Transverse colon (tissue), 3 donors: ENCODE results near the gene ZNF445.

Source experiments
- CTCF ChIP-seq, 5 experiments: fragments of 200-600 bp in 3 of 5; fragments of 450-650 bp in 2 of 5; sonication (generic) in 3 of 5; IDR thresholded peaks; 1 replicate in 2 of 5; 2 replicates in 3 of 5; pipeline ENCODE4 v1.5.1; 2016 to 2017; ENCODE audit warnings: antibody characterized with exemption in 5 of 5, inconsistent platforms in 3 of 5, mild to moderate bottlenecking in 2 of 5, moderate library complexity in 1 of 5
- POLR2A ChIP-seq: fragments of 450-650 bp; IDR thresholded peaks from one replicate; pipeline ENCODE4 v1.6.1; 2016; ENCODE audit warnings: antibody characterized with exemption, mild to moderate bottlenecking, moderate library complexity

DNA sequence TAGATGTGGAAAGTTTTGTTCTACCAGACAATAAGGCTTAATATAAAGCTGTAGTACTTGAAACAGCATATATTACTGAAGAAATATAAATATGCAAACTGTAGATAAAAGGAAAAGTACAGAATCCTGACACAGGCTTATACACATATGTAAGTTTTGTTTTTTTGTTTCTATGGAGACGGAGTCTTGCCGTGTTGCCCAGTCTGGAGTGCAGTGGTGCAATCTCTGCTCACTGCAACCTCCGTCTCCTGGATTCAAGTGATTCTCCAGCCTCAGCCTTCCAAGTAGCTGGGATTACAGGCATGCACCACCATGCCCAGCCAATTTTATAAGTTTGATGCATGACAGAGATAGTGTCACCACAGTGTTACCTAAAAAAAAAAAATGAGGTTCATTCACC lies 29.1 kb upstream of the ZNF445 start:
- TF ChIP-seq CTCF (IDR thresholded peaks at IDR 0.05) (no peak), POLR2A (no peak)
